HUES64 (cell line): Measurements from ENCODE around the gene BCAT1.
"Not testable (repeated sequence)": the region's sequence is repeated elsewhere in the genome, so short reads cannot be mapped to it uniquely, and the experiment has no call there.

Experiments used
- H3K27ac ChIP-seq: 2 replicates; pipeline ENCODE4 v1.7.0; 2013; ENCODE audit warnings: low read depth, low read length, inconsistent platforms
- H3K27me3 ChIP-seq: 2 replicates; pipeline ENCODE4 v1.6.1; 2013; ENCODE audit warnings: mild to moderate bottlenecking, low read length; ENCODE audit not compliant: insufficient read depth
- H3K36me3 ChIP-seq: 2 replicates; pipeline ENCODE4 v1.6.1; 2013; ENCODE audit warnings: mild to moderate bottlenecking, low read length; ENCODE audit not compliant: insufficient read depth
- H3K4me1 ChIP-seq: 2 replicates; pipeline ENCODE4 v1.6.1; 2013; ENCODE audit warnings: mild to moderate bottlenecking, low read length, moderate library complexity; ENCODE audit not compliant: insufficient read depth
- H3K4me3 ChIP-seq: 2 replicates; pipeline ENCODE4 v1.5.1; 2013; ENCODE audit warnings: mild to moderate bottlenecking, low read length, moderate library complexity
- H3K9ac ChIP-seq: 2 replicates; pipeline ENCODE4 v1.6.1; 2013; ENCODE audit warnings: mild to moderate bottlenecking, low read depth, low read length
- H3K9me3 ChIP-seq: 2 replicates; pipeline ENCODE4 v1.6.1; 2013; ENCODE audit warnings: low read depth, low read length; ENCODE audit not compliant: insufficient read depth
- WGBS: fragments of 150-250, 120-280 bp; methylation state at CpG from one replicate; pipeline ENCODE4 v1.1.7; 2013; ENCODE audit warnings: missing lambda C conversion rate; 5-methylcytosine and 5-hydroxymethylcytosine counted together

Gene BCAT1

GRCh38 chr12:24926080-24926479 lies 22.8 kb downstream of the BCAT1 start:
- not testable (repeated sequence) for H3K27me3 ChIP-seq, H3K27ac ChIP-seq, H3K9me3 ChIP-seq, H3K36me3 ChIP-seq, H3K9ac ChIP-seq, H3K4me3 ChIP-seq
- 96% methylated on average over 24 of the region's 24 CpGs for WGBS
- peaks cover 43% of the 10 kb centered on the region for H3K4me1 ChIP-seq

GRCh38 chr12:24922090-24922489 lies 26.8 kb downstream of the BCAT1 start:
- H3K36me3 ChIP-seq: peaks cover 13% of the 10 kb centered on the region; the same call in 1 of the 2 replicates

GRCh38 chr12:24921251-24922038 lies 27.5 kb downstream of the BCAT1 start:
- 98% methylated on average over 3 of the region's 3 CpGs for WGBS
- peaks cover 15% of the 10 kb centered on the region; the same call in 1 of the 2 replicates for H3K36me3 ChIP-seq
- H3K9ac ChIP-seq: no peak overlapping the region
- peaks cover 15% of the 10 kb centered on the region; the same call in 1 of the 2 replicates for H3K4me1 ChIP-seq
- H3K27me3 ChIP-seq: no peaks in the 10 kb centered on the region
- H3K4me3 ChIP-seq: no peak overlapping the region
- H3K9me3 ChIP-seq: no peaks in the 10 kb centered on the region
- H3K27ac ChIP-seq: no peak overlapping the region

More at GRCh38 chr12:24922090-24922489, 26.8 kb downstream of the BCAT1 start:
- H3K27ac ChIP-seq: no peak overlapping the region
- H3K9ac ChIP-seq: no peak overlapping the region
- WGBS: 97% methylated on average over 6 of the region's 6 CpGs
- peaks cover 19% of the 10 kb centered on the region for H3K4me1 ChIP-seq
- H3K9me3 ChIP-seq: no peaks in the 10 kb centered on the region
- no peaks in the 10 kb centered on the region for H3K27me3 ChIP-seq
- H3K4me3 ChIP-seq: no peak overlapping the region

DNA sequence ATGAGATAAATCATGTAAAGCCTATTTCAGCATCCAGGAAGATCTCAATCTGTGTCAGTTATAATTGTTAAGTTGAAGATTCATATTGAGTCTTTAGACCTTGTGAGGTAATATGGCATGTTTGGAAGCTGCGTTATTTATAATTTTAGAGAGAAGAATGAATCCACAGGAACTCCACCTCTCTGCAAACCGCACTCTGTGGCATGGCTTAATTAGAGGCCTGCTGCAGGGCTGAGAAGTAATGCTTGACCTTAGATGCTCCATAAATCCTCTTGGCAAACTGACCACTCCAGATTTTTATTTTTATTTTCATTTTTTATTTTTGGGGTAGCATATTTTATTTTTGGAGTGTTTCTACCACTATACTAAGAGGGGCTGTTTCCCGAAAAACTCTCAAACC lies 28.8 kb downstream of the BCAT1 start:
- 90% methylated on average over 3 of the region's 3 CpGs for WGBS
- H3K4me3 ChIP-seq: no peak overlapping the region
- H3K9me3 ChIP-seq: no peaks in the 10 kb centered on the region
- H3K4me1 ChIP-seq: peaks cover 15% of the 10 kb centered on the region; the same call in 1 of the 2 replicates
- no peaks in the 10 kb centered on the region for H3K27me3 ChIP-seq
- H3K36me3 ChIP-seq: peaks cover 15% of the 10 kb centered on the region; the same call in 1 of the 2 replicates
- no peak overlapping the region for H3K27ac ChIP-seq
- no peak overlapping the region for H3K9ac ChIP-seq

DNA sequence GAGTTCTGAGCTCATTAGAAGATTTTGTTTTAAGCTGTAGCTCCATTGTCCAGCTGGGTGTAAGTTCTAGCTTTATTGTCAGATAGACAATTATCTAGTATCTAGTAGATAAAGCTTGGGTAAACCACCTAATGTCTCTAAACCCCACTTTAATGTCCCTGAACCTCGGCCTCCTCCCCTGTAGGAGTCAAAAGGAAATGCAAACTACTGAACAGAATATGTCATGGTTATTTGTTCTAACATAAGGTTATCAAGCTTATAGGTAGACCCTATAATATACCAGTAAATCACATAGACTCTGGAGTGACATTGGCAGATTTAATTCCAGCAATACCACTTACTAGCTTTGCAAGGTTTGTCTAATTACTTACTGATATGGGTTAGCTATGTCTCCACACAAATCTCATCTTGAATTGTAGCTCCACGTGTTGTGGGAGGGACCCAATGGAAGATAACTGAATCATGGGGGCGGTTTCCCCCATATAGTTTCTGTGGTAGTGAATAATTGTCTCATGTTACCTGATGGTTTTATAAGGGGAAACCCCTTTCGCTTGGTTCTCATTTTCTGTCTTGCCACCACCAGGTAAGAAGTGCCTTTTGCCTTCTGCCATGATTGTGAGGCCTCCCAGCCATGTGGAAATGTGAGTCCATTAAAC lies 29.4 kb downstream of the BCAT1 start:
- Histone ChIP-seq H3K4me3 (no peak overlapping the region), H3K9ac (no peak overlapping the region), H3K27ac (no peak overlapping the region), H3K9me3 (no peaks in the 10 kb centered on the region), H3K27me3 (no peaks in the 10 kb centered on the region), H3K36me3 (peaks cover 10% of the 10 kb centered on the region; the same call in 1 of the 2 replicates), H3K4me1 (peaks cover 12% of the 10 kb centered on the region; the same call in 1 of the 2 replicates)
- WGBS: 96% methylated on average over 3 of the region's 4 CpGs

- Histone ChIP-seq H3K4me3 (no peak overlapping the region), H3K4me1 (peaks cover 9% of the 10 kb centered on the region; the same call in 1 of the 2 replicates), H3K36me3 (peaks cover 10% of the 10 kb centered on the region; the same call in 1 of the 2 replicates), H3K9ac (no peak overlapping the region), H3K27me3 (no peaks in the 10 kb centered on the region), H3K27ac (no peak overlapping the region), H3K9me3 (no peaks in the 10 kb centered on the region)
- WGBS: 49% methylated on average over 2 of the region's 2 CpGs
These were observed 30.3 kb downstream of the BCAT1 start for GRCh38 chr12:24918596-24918995.

DNA sequence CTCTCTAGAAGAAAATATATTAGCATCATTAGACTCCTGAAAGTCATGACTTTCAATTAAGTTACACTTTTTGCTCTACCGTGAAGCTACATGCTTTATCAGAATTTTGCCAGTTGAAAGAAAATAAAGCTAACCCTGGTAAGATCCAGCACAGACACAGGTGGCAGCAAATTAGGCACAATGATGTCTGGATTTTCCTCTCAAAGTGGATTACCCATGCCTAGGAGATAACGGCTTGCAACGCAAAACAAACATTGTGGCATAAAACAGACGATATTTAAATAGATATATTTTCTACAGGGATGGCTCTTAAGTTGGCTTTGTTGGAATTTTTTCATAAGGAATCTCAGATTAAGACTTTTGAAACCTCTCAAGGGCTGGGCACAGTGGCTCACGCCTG lies 33.4 kb downstream of the BCAT1 start:
- Histone ChIP-seq H3K4me1 (peaks cover 17% of the 10 kb centered on the region), H3K4me3 (no peak overlapping the region), H3K27me3 (no peaks in the 10 kb centered on the region), H3K9me3 (no peaks in the 10 kb centered on the region), H3K27ac (no peak overlapping the region), H3K9ac (no peak overlapping the region), H3K36me3 (peaks cover 12% of the 10 kb centered on the region; the same call in 1 of the 2 replicates)
- WGBS: 92% methylated on average over 5 of the region's 5 CpGs

GRCh38 chr12:24913953-24914352 lies 34.9 kb downstream of the BCAT1 start:
- whole genome bisulfite sequencing: 97% methylated on average over 3 of the region's 3 CpGs
- Histone ChIP-seq H3K9ac (no peak overlapping the region), H3K27me3 (no peaks in the 10 kb centered on the region), H3K9me3 (no peaks in the 10 kb centered on the region), H3K36me3 (peaks cover 15% of the 10 kb centered on the region; the same call in 1 of the 2 replicates), H3K4me1 (peaks cover 10% of the 10 kb centered on the region), H3K27ac (no peak overlapping the region), H3K4me3 (no peak overlapping the region)

DNA sequence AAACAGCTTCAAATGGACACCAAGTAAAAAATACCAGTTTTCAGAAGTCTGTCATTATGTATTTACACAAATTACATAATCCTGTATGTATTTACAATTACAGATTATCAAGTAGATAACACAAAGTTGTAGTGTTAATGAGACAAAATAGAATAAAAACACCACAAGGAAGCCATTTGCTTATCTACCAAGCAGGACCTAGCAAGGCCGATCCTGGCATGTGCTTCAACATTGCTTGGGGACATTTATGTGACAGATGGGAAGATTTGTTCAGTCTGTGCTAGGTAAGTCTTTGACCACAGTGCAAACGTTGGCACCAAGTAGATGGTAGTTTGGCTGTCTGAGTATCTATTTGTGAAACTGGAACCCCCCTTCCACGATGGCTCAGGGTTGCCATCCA lies 35.8 kb downstream of the BCAT1 start:
- H3K27me3 ChIP-seq: no peaks in the 10 kb centered on the region
- peaks cover 8% of the 10 kb centered on the region for H3K4me1 ChIP-seq
- H3K9ac ChIP-seq: no peak overlapping the region
- no peaks in the 10 kb centered on the region for H3K9me3 ChIP-seq
- H3K36me3 ChIP-seq: peaks cover 15% of the 10 kb centered on the region; the same call in 1 of the 2 replicates
- 91% methylated on average over 3 of the region's 3 CpGs for WGBS
- no peak overlapping the region for H3K4me3 ChIP-seq
- no peak overlapping the region for H3K27ac ChIP-seq

DNA sequence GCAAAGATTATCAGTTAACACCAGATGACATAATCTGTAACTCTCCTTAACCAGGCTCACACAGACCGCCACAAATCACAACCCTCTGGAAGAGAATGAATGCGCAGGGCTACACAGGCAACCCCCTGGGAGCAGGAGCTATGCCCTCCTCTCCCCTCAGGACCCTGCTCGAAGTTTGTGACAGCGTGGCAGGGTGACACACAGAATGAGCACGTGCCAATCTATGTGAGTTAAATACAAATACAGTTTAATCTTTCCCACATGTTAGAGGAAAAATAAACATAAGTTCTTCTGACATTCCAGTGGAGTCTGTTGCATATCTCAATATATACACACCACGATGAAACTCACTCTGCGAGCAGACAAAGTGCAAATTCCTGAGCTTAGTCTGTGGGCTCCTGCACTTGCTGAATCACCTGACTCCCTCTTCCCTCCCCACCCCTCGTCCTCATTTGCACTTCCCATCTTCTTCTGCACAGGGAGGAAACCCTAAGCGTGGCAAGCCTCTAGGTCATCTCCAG lies 37.6 kb downstream of the BCAT1 start:
- Histone ChIP-seq H3K9ac (no peak overlapping the region), H3K27ac (no peak overlapping the region), H3K36me3 (peaks cover 13% of the 10 kb centered on the region; the same call in 1 of the 2 replicates), H3K9me3 (no peaks in the 10 kb centered on the region), H3K4me3 (no peak overlapping the region), H3K4me1 (peaks cover 14% of the 10 kb centered on the region), H3K27me3 (no peaks in the 10 kb centered on the region)
- WGBS: 60% methylated on average over 8 of the region's 9 CpGs

DNA sequence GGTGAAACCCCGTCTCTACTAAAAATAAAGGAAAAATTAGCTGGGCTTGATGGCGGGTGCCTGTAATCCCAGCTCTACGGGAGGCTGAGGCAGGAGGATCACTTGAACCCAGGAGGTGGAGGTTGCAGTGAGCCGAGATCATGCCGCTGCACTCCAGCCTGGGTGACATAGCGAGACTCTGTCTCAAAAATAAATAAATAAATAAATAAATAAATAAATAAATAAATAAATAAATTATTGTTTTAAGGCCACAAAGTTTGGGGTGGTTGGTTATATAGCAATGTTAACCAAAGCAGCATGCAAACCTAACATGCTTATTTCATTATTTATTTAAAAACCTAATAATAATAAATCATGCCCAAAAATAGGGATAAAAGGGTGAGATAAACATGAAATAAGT lies 38.7 kb downstream of the BCAT1 start:
- H3K27ac ChIP-seq, H3K9ac ChIP-seq, H3K27me3 ChIP-seq, H3K4me3 ChIP-seq, H3K9me3 ChIP-seq: not testable (repeated sequence)
- peaks cover 24% of the 10 kb centered on the region for H3K4me1 ChIP-seq
- H3K36me3 ChIP-seq: peaks cover 13% of the 10 kb centered on the region; the same call in 1 of the 2 replicates
- WGBS: 100% methylated on average over 3 of the region's 6 CpGs
